GM19035 (cell line): Measurements from ENCODE around the gene ZNF74.
"Not testable (repeated sequence)": the region's sequence is repeated elsewhere in the genome, so short reads cannot be mapped to it uniquely, and the experiment has no call there.

Experiments
- ATAC-seq: cut with Tn5 transposase; IDR thresholded peaks from one replicate; pipeline ENCODE4 v1.9.1; 2021; ENCODE audit not compliant: unreplicated experiment

The ZNF74 gene

DNA sequence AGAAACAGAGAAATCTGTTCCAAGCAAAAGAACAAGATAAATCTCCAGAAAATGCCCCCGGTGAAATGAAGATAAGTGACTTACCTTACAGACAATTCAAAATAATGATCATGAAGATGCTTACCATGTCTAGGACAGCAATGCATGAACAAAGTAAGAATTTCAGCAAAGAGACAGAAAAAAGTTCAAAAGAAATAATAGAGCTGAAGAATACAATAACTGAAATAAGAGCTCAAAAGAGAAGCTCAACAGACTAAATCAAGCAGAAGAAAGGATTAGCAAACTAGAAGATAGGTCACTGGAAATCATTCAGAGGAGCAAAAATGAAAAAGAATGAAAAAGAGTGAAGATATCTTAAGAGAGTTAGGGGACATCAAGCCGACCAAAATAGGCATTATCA, 19.8 kb upstream of the ZNF74 start:
- ATAC-seq: not testable (repeated sequence)

DNA sequence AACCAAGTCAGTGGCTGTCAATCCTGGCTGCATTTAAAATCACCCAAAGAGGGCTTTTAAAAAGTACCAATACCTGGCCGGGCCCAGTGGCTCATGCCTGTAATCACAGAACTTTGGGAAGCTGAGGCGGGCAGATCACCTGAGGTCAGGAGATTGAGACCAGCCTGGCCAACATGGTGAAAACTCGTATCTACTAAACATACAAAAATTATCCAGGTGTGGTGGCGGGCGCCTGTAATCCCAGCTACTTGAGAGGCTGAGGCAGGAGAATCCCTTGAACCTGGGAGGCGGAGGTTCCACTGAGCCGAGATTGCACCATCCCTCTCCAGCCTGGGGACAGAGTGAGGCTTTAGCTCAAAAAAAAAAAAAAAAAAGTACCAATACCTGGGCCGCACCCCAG, 17.7 kb upstream of the ZNF74 start:
- ATAC-seq: not testable (repeated sequence)

DNA sequence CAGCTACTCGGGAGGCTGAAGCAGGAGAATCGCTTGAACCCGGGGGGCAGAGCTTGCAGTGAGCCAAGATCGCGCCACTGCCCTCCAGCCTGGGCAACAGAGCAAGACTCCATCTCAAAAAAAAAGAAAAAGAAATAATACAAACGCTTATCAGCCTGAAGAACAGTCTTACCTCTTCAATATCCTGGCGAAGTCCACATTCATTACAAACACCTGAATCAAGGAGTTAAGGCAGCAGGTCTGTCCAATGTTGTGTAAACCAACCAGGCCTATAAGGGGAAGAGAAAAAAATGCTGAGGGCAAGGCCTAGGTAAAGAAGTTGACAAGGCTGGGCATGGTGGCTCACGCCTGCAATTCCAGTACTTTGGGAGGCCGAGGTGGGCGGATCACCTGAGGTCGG, 17.0 kb upstream of the ZNF74 start:
- ATAC-seq: not testable (repeated sequence)

DNA sequence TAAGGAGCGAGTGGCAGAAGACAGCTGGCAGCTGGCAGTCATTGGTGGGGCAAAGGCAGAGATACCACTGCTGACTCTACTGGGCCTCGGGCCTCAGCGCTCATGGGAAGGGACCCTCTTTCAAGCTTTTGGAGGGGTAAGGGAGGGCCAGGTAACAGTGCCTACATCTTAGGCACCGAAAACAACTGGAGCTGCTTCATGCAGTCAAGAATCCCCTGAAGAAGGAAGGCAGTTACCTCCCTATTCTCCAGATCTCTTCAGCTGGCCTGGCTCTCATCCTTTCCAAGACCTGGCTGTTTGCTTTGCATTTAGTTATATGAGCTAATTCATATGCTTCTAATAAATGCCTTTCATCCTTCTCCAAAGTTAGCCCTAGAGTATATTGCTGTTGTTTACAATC, 15.8 kb upstream of the ZNF74 start:
- no peak for ATAC-seq

DNA sequence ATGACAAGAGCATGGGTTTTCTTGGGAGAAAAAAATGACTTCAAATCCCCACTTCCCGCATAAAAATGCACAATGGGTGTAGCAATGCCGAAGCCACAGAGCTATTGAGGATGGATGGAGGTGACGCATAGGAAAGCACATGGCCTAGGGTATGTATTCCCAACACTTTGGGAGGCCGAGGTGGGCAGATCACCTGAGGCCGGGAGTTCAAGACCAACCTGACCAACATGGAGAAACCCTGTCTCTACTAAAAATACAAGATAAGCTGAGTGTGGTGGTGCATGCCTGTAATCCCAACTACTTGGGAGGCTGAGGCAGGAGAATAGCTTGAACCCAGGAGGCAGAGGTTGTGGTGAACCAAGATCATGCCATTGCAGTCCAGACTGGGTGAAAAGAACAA, 15.3 kb upstream of the ZNF74 start:
- not testable (repeated sequence) for ATAC-seq

DNA sequence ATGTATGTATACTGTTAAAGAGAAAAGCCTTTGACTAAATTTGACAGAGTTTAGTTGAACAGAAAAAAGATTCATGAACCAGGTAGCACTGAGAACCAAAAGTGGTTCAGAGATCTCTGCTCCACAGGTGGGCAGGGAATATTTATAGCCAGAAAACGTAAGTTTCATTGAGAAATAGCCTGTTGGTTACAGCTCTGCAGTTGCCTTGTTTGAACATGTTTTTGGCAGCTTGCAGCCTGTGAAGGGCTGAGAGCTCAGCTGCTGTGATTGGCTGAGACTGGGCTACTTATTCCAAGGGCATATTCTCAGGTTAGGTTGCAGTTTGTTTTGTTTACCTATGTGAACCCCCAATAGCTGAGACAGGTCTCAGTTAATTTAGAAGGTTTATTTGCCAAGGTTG, 13.5 kb upstream of the ZNF74 start:
- no peak for ATAC-seq

DNA sequence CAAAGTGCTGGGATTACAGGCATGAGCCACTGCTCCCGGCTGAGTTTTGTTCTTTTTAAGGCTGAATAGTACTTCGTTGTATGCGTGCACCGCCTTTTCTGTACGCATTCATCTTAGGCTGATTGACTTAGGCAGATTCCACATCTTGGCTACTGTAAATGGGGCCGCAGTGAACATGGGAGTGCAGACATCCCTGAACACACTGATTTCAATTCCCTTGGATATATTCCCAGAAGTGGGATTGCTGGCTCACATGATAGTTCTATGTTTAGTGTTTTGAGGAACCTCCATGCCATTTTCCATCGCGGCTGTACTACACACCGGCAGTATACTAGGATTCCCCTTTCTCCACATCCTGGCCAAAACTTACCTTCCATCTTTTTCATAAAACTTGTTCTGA, 10.4 kb upstream of the ZNF74 start:
- no peak for ATAC-seq

DNA sequence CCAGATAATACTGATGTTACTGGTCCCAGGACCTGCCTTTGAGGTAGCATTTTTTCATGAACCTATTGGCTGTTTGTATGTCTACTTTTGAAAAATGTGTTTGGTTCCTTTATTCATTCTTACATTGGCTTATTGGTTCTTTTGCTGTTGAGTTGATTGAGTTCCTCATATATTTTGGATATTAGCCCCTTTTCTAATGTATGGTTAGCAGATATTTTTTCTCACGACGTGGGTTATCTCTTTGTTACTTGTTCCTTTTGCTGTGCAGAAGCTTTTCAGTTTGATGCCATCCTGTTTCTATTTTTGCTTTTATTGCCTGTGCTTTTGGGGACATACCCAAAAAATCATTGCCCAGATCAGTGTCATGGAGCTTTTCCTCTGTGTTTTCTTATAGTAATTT, 9.8 kb upstream of the ZNF74 start:
- no peak for ATAC-seq

DNA sequence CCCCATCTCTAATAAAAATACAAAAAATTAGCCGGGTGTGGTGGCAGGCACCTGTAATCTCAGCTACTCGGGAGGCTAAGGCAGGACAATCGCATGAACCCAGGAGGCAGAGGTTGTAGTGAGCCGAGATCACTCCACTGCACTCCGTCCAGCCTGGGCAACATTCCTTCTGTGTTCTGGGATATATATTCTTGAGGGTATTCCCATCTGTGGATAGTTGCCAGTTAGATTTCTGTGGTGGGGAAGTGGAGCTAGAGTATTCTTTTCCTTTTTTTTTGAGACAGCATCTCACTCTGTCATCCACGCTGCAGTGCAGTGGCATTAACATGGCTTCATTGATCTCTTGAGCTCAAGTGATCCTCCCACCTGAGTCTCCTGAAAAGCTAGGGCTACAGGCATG, 9.1 kb upstream of the ZNF74 start:
- ATAC-seq: no peak

DNA sequence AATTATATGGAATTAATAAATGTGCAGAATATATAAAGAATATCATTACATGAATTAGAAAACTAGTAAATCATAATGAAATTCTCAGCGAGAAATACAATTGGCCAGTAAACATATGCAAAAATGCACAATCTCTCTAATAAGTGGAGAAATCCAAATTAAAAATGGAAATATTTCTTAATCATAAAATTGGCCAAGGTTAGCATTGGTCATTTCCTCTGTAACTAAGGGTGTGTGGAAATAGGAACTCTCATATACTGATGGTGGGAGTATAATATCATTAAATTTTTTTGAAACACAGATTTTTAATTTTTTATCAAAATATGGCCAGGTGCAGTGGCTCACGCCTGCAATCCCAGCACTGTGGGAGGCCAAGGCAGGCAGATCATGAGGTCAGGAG, 7.6 kb upstream of the ZNF74 start:
- ATAC-seq: no peak

DNA sequence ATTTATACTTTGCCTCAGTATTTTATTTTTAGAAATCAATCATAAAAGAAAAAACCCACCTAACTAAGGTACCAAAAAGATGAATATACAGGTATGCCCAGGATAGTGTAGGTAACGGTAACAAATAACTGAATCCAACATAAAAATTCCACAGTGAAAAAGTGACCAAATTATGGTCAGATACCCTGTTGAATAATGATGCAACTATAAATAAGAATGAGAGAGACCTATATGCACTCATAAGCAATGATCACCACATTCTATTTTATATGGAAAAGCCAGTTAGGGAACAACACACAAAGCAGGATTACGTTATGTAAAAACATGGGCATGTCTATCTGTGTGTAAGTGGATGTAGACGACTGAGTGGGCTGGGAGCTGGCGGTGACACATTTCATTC, 7.0 kb upstream of the ZNF74 start:
- ATAC-seq: no peak

DNA sequence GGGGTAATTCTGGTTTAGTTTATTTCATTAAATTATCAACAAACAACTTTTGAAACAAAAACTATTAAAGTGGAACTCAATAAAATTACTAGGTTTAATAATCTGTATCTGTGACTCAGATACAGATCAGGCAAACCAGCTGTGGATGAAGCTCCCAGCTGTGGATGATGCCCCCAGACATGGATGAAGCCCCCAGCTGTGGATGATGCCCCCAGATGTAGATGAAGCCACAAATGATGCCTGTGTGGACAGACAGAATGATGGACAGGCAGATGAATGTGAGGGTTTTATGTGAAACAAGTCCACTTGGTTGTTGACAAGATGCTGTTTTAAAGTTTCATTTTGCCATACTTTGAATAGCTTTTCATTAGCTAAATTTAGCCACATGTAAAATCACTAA, 5.8 kb upstream of the ZNF74 start:
- no peak for ATAC-seq

DNA sequence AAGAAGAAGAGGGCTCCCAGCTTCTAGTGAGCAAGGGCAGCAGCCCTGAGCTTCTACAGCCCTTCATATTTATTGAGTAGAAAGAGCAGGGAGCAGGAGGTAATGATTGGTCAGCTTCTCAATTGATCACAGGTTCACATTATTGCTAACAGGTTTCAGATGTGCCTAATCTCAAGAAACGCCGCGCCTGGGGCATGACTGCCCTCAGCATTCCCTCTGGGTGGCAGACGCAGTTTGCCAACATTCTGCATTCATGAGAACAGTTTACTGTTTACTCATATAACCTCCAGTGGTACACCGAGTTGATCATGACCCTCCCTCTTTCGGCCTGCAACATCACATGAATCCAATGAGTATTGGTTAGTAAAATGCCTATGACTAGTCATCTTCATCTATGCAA, 4.7 kb upstream of the ZNF74 start:
- no peak for ATAC-seq

DNA sequence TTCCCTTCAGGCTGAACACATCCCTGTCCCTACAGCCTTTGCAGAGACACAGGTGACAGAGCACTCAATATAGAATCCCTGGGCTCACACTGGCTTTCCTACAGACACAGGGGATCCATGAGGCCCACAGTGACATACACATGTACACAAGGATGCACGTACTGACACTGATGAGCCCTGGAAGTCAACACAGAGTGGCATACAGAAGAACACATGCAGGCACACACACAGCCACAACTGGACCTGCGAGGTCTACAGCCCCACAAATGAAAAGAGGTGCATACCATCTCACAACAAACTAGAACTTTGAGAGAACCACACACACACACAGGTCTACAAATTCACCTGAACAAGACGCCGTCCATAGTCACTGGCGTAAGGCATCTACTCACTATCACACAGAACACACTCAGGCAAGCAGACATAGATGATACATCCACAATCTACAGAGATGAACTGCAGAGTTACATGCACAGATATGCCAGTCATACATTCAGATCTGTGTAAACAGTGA, 3.5 kb upstream of the ZNF74 start:
- ATAC-seq: no peak

DNA sequence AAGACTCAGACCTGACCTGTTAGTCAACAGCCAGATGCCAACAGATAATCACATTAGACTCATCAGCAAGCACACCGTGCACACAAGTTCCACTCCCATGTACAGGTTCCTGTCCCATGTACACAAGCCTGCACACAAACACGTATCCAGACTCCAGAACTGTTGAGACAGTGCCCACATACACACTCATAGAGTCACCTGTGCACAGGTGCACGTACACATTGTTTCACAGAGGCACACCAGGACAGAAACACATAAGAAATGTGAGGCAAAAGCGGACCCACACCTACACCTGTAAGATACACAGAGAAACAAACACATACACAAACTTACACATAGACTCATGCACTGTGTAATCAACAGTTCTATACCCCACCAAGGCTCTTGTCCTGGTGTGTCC, 2.7 kb upstream of the ZNF74 start:
- no peak for ATAC-seq

DNA sequence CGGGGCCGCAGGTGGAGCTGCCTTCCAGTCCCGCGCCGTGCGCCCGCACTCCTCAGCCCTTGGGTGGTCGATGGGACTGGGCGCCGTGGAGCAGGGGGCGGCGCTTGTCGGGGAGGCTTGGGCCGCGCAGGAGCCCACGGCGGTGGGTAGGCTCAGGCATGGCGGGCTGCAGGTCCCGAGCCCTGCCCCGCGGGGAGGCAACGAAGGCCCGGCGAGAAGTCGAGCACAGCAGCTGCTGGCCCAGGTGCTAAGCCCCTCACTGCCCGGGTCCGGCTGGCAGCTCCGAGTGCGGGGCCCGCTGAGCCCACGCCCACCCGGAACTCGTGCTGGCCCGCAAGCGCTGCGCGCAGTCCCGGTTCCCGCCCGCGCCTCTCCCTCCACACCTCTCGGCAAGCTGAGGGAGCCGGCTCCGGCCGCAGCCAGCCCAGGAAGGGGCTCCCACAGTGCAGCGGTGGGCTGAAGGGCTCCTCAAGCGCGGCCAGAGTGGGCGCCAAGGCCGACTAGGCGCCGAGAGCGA, 1.5 kb upstream of the ZNF74 start:
- ATAC-seq: not testable (repeated sequence)

DNA sequence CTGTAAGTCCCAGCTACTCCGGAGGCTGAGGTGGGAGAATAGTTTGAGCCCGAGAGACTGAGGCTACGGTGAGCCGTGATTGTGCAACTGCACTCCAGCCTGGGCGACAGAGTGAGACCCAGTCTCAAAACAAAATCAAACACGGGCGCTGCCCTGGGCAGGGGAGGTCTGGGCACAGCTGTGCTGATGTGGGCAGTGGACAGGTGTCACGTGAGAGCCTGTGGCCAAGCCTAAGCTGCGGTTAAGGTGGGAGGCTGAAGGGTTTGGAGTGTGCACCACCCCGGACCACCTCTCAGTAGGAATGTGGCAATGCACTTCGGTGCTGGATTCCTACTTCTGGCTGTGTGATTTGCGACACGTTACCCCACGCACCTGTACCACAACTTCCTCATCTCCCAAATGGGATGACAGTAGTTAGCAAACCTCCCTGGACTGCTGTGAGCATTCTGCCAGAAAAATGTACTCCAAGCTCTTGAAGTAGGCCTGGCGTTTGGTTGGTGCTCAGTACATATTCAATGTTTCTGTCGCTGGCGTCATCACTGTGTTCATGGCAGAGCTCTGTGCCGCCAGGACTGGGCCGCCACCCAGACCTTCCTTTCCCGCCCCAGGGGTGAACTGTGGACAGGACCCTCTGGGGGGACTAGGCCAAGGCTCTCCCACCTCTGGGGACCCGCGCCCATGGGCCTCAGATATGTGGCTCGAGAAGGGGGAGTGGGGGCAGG, 807 bp upstream of the ZNF74 start:
- ATAC-seq: peak; percentile 21

DNA sequence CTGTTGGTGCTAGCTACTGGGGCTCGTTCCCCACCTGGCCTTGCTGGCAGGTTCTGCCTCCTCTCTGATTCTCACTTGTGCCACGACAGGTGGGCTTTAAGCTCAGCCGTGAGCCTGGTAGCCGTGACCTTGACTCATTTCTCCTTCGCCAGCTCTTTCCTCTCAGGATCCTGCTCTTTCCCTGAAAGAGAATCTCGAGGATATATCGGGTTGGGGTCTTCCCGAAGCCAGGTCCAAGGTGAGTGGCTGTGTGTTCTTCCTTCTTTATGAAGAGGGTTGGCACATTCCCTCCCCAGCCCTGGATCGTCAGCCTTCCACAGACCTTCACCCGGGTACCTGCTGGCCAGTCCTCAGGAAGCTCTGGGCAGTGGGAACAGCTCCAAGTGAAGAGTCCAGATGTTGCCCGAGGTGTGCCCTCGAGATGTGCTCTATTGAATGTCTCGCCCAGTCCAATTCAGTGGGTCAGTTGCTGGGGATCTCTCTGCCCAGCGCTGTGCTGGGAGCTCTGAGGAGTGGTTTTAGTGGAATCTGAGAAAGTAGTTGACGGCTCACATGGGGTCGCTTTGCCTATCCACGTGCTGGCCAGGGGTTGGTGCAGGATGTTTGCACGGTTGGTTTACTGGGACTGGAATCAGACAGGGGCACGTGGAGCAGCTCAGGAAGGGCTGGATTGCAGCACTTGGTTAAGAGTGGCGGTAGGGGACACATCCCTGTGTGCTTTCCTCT, 1.4 kb downstream of the ZNF74 start:
- no peak for ATAC-seq

DNA sequence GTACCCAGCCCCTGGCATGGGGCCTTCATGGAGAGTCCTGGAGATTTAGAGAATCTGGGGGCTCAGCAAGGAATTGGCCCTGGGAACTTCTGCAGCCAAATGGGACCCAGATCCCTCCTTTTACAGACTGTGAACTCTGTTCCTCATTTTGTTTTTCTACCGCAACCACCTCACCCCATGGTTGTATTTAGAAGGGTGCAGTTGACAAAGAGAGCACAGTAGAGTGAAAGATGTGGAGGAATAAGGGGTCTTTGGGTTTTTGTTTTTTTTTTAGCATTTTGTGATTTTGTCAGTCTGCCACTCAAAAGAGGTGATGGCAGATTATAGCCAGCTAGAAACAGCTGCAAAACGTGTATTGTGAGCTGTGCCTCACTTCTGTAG, 1.9 kb downstream of the ZNF74 start:
- no peak for ATAC-seq

DNA sequence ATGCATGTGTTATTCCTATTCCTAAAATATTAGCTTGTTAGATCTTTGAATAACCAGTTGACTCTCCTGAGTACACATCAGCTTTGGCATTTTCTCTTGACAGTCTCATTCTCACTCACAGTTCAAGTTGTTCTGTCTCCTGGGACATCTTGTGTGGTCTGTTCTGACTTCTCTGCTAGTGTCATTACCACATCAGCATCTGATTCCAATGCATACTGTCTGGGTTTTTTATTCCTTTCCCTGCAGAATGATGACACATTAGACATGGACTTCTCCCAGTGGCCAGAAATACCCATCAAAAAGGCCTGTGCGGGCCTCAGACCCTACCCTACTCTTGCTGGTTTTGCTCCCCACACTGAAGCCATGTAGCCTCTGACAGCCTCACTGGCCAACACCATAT, 2.7 kb downstream of the ZNF74 start:
- ATAC-seq: no peak

DNA sequence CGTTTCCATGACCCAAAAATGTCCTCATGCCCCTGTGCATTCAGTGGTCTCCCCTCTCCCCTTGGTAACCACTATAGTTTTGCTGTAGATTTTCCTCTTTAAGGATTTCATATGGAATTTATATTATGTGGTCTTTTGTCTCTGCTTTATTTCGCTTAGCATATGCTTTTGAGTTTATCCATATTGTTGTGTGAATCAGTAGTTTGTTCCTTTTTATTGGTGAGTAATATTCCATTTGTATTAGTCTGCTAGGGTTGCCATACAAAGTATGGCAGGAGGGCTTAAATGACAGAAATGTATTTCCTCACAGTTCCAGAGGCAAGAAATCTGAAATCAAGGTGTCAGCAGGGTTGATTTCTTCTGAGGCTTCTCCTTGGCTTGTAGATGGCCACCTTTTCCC, 3.5 kb downstream of the ZNF74 start:
- no peak for ATAC-seq

DNA sequence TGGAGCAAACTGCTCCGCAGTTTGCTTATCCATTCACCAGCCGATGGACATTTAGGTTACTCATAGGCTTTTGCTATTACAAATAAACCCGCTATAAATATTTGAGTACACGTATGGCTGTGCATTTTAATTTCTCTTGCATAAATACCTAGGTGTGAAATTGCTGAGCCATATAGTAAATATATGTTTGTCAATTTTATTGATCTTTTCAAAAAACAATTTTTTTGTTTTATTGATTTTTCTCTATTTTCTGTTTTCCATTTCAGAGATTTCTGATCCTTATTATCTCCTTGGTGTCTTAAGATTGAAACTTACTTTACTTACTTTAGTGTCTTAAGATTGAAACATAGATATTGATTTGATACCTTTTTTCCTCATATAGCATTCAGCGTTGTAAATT, 4.5 kb downstream of the ZNF74 start:
- no peak for ATAC-seq
